K562 (cell line): ENCODE results near the gene EPHB2.

ENCODE experiments used
- POLR2A ChIP-seq: fragments of 450-650 bp; conservative IDR thresholded peaks from 2 replicates; pipeline ENCODE4 v1.6.1; 2016
- TBP ChIP-seq: optimal IDR thresholded peaks from 2 replicates; pipeline ENCODE3; 2011; ENCODE audit warnings: low read depth, low read length, improper control_type of control experiment
- ZNF24 ChIP-seq: fragments of 450-650 bp; IDR thresholded peaks from 2 replicates; pipeline ENCODE4 v1.6.1; 2016
- TF ChIP-seq, protein P1 (sequence below), 3 experiments: IDR thresholded peaks in 2 of 3; conservative IDR thresholded peaks in 1 of 3; 2 replicates each; pipeline ENCODE4 v1.5.1; 2011 to 2012; ENCODE audit warnings: low read length in 3 of 3, mild to moderate bottlenecking in 3 of 3, control low read depth in 2 of 3, improper control_type of control experiment in 1 of 3, inconsistent platforms in 1 of 3, low read depth in 1 of 3, mixed read lengths in 1 of 3, moderate library complexity in 1 of 3; ENCODE audit not compliant: insufficient read depth in 2 of 3

GRCh38 chr1:22912311-22912710 is 201.7 kb downstream of the EPHB2 start:
- TF ChIP-seq TBP (no peak), ZNF24 (no peak), POLR2A (no peak)
- TF ChIP-seq, protein P1, sequence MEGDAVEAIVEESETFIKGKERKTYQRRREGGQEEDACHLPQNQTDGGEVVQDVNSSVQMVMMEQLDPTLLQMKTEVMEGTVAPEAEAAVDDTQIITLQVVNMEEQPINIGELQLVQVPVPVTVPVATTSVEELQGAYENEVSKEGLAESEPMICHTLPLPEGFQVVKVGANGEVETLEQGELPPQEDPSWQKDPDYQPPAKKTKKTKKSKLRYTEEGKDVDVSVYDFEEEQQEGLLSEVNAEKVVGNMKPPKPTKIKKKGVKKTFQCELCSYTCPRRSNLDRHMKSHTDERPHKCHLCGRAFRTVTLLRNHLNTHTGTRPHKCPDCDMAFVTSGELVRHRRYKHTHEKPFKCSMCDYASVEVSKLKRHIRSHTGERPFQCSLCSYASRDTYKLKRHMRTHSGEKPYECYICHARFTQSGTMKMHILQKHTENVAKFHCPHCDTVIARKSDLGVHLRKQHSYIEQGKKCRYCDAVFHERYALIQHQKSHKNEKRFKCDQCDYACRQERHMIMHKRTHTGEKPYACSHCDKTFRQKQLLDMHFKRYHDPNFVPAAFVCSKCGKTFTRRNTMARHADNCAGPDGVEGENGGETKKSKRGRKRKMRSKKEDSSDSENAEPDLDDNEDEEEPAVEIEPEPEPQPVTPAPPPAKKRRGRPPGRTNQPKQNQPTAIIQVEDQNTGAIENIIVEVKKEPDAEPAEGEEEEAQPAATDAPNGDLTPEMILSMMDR (IDR thresholded peaks at IDR 0.05 in 2 of 3, conservative IDR thresholded peaks at IDR 0.05 in 1 of 3; ENCODE audit: insufficient read depth in 2 of 3, low read depth in 1 of 3, low read length in 3 of 3), result no peak
